GM18511 (cell line): ENCODE results near the gene PSME2.
A peak's percentile ranks its signal among the peaks of the same experiment; 100 is the strongest.

Experiments
- ATAC-seq: cut with Tn5 transposase; IDR thresholded peaks from one replicate; pipeline ENCODE4 v1.9.1; 2021; ENCODE audit warnings: mild to moderate bottlenecking, moderate library complexity; ENCODE audit not compliant: unreplicated experiment

Gene PSME2

GRCh38 chr14:24179961-24180796 is 33.8 kb upstream of the PSME2 start:
- no peak for ATAC-seq

- no peak for ATAC-seq
Observed at GRCh38 chr14:24179294-24179960, 33.0 kb upstream of the PSME2 start.

- ATAC-seq, result no peak
Observed at GRCh38 chr14:24178399-24179178, 32.2 kb upstream of the PSME2 start.

GRCh38 chr14:24177891-24178290 is 31.5 kb upstream of the PSME2 start:
- ATAC-seq, result no peak

GRCh38 chr14:24177041-24177825 is 30.8 kb upstream of the PSME2 start:
- ATAC-seq, result no peak

GRCh38 chr14:24176599-24176998 is 30.2 kb upstream of the PSME2 start:
- no peak for ATAC-seq

GRCh38 chr14:24172871-24173281 is 26.5 kb upstream of the PSME2 start:
- ATAC-seq, result no peak

- no peak for ATAC-seq
Observed at GRCh38 chr14:24172261-24172860, 26.0 kb upstream of the PSME2 start.

GRCh38 chr14:24171422-24172260 is 25.2 kb upstream of the PSME2 start, which contains the start of gene REC8:
TSS of gene REC8 (plus strand) at chr14:24172080. CDS start at chr14:24172553, 473 bp downstream.
- ATAC-seq, result peak; percentile 91

- no peak for ATAC-seq
Observed at GRCh38 chr14:24167469-24168114, 21.2 kb upstream of the PSME2 start.

- no peak for ATAC-seq
Observed at GRCh38 chr14:24165785-24166184, 19.4 kb upstream of the PSME2 start.

- no peak for ATAC-seq
Observed at GRCh38 chr14:24164518-24164991, 18.1 kb upstream of the PSME2 start.

- ATAC-seq, result no peak
Observed at GRCh38 chr14:24162093-24162492, 15.7 kb upstream of the PSME2 start.

- ATAC-seq, result peak; percentile 91
Observed at GRCh38 chr14:24160850-24161804, 14.7 kb upstream of the PSME2 start, which contains the start of gene IRF9. TSS of gene IRF9 (plus strand) at chr14:24161265. CDS start at chr14:24162145, 880 bp downstream.

- ATAC-seq, result no peak
Observed at GRCh38 chr14:24160499-24160849, 14.1 kb upstream of the PSME2 start.

GRCh38 chr14:24159777-24160498 is 13.5 kb upstream of the PSME2 start:
- ATAC-seq, result no peak

- no peak for ATAC-seq
Observed at GRCh38 chr14:24157331-24157730, 10.9 kb upstream of the PSME2 start.
